ENCODE results near the gene WIZ.

Gene WIZ

GRCh38 chr19:15372470-15372869 is 77.3 kb downstream of the WIZ start:
- 0 out of 2 replicates have a peak, but pooled peaks cover 3% of the 10 kb centered on the region for H3K4me1 ChIP-seq (ENCODE audit: control insufficient read depth, insufficient read depth, low read length)

DNA sequence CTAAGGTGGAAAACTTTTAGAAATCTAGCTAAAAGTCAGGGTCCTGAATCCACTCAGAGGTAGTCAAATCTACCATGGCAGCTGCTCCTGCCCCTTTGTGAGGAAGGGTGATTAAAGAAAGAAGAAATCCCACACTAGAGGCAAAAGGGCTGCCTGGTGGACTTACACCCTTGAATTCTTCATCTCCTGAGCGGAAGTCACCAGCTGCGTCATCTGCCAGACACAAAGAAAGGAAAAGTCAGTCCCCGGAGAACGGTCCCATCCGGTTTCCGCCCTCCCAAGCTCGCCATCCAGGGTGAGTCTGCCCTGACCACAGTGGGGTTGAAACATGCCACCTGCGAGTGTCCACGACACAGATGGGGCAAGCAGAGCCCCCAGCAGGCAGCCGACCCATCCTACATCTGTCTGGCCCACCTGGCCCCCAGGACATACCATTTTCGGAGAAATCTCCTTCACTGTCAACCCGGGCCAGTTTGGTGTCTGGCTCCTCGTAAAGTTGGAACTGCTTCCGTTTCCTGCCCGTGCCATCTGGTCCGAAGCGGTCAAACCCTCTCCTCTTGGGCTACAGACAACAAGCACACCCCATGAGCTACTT is 77.9 kb downstream of the WIZ start:
- CTCF ChIA-PET = no interaction called here
- Histone ChIP-seq H3K4me1 (ENCODE audit: control insufficient read depth, insufficient read depth, low read length) (0 out of 2 replicates have a peak, but pooled peaks cover 3% of the 10 kb centered on the region), H3K27ac (ENCODE audit: extremely low read depth, low read depth, low read length) (no peak overlapping the region), H3K4me3 (ENCODE audit: low read depth, low read length) (no peak overlapping the region), H3K9me3 (ENCODE audit: control insufficient read depth, insufficient read depth, low read depth, low read length) (no peaks in the 10 kb centered on the region), H3K36me3 (ENCODE audit: control insufficient read depth in 2 of 2, insufficient read depth in 1 of 2, low read length in 2 of 2) (peaks cover 16 to 82% of the 10 kb centered on the region in 2 experiments)
- POLR2A ChIA-PET = interaction anchor here (1.4 kb wide), 1 partner anchor 8 kb away, joined by 4 read pairs; the partner anchor contains the start of gene AKAP8
- TF ChIP-seq, protein P1, sequence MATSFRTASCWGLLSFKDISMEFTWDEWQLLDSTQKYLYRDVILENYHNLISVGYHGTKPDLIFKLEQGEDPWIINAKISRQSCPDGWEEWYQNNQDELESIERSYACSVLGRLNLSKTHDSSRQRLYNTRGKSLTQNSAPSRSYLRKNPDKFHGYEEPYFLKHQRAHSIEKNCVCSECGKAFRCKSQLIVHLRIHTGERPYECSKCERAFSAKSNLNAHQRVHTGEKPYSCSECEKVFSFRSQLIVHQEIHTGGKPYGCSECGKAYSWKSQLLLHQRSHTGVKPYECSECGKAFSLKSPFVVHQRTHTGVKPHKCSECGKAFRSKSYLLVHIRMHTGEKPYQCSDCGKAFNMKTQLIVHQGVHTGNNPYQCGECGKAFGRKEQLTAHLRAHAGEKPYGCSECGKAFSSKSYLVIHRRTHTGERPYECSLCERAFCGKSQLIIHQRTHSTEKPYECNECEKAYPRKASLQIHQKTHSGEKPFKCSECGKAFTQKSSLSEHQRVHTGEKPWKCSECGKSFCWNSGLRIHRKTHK (tag by site-specific recombination; IDR thresholded peaks at IDR 0.05) = no peak
- TF ChIP-seq ZNF571 (tag by site-specific recombination; IDR thresholded peaks at IDR 0.05) = no peak
- TF ChIP-seq ZNF501 (tag by site-specific recombination; IDR thresholded peaks at IDR 0.05) = no peak
- no peak for TF ChIP-seq ZNF48 (tag by site-specific recombination; IDR thresholded peaks at IDR 0.05)
- no peak for TF ChIP-seq ZNF311 (tag by site-specific recombination; IDR thresholded peaks at IDR 0.05; ENCODE audit: borderline replicate concordance)
- TF ChIP-seq ZNF175 (tag by site-specific recombination; IDR thresholded peaks at IDR 0.05) = no peak
- no peak for TF ChIP-seq ZNF324 (tag by site-specific recombination; IDR thresholded peaks at IDR 0.05)
- TF ChIP-seq, protein P2, sequence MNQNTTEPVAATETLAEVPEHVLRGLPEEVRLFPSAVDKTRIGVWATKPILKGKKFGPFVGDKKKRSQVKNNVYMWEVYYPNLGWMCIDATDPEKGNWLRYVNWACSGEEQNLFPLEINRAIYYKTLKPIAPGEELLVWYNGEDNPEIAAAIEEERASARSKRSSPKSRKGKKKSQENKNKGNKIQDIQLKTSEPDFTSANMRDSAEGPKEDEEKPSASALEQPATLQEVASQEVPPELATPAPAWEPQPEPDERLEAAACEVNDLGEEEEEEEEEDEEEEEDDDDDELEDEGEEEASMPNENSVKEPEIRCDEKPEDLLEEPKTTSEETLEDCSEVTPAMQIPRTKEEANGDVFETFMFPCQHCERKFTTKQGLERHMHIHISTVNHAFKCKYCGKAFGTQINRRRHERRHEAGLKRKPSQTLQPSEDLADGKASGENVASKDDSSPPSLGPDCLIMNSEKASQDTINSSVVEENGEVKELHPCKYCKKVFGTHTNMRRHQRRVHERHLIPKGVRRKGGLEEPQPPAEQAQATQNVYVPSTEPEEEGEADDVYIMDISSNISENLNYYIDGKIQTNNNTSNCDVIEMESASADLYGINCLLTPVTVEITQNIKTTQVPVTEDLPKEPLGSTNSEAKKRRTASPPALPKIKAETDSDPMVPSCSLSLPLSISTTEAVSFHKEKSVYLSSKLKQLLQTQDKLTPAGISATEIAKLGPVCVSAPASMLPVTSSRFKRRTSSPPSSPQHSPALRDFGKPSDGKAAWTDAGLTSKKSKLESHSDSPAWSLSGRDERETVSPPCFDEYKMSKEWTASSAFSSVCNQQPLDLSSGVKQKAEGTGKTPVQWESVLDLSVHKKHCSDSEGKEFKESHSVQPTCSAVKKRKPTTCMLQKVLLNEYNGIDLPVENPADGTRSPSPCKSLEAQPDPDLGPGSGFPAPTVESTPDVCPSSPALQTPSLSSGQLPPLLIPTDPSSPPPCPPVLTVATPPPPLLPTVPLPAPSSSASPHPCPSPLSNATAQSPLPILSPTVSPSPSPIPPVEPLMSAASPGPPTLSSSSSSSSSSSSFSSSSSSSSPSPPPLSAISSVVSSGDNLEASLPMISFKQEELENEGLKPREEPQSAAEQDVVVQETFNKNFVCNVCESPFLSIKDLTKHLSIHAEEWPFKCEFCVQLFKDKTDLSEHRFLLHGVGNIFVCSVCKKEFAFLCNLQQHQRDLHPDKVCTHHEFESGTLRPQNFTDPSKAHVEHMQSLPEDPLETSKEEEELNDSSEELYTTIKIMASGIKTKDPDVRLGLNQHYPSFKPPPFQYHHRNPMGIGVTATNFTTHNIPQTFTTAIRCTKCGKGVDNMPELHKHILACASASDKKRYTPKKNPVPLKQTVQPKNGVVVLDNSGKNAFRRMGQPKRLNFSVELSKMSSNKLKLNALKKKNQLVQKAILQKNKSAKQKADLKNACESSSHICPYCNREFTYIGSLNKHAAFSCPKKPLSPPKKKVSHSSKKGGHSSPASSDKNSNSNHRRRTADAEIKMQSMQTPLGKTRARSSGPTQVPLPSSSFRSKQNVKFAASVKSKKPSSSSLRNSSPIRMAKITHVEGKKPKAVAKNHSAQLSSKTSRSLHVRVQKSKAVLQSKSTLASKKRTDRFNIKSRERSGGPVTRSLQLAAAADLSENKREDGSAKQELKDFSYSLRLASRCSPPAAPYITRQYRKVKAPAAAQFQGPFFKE (tag by site-specific recombination; IDR thresholded peaks at IDR 0.05; ENCODE audit: borderline replicate concordance) = no peak
- TF ChIP-seq ZNF214 (tag by site-specific recombination; IDR thresholded peaks at IDR 0.05; ENCODE audit: borderline replicate concordance) = no peak
- TF ChIP-seq, protein P3, sequence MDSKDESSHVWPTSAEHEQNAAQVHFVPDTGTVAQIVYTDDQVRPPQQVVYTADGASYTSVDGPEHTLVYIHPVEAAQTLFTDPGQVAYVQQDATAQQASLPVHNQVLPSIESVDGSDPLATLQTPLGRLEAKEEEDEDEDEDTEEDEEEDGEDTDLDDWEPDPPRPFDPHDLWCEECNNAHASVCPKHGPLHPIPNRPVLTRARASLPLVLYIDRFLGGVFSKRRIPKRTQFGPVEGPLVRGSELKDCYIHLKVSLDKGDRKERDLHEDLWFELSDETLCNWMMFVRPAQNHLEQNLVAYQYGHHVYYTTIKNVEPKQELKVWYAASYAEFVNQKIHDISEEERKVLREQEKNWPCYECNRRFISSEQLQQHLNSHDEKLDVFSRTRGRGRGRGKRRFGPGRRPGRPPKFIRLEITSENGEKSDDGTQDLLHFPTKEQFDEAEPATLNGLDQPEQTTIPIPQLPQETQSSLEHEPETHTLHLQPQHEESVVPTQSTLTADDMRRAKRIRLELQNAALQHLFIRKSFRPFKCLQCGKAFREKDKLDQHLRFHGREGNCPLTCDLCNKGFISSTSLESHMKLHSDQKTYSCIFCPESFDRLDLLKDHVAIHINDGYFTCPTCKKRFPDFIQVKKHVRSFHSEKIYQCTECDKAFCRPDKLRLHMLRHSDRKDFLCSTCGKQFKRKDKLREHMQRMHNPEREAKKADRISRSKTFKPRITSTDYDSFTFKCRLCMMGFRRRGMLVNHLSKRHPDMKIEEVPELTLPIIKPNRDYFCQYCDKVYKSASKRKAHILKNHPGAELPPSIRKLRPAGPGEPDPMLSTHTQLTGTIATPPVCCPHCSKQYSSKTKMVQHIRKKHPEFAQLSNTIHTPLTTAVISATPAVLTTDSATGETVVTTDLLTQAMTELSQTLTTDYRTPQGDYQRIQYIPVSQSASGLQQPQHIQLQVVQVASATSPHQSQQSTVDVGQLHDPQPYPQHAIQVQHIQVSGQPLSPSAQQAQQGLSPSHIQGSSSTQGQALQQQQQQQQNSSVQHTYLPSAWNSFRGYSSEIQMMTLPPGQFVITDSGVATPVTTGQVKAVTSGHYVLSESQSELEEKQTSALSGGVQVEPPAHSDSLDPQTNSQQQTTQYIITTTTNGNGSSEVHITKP (tag by site-specific recombination; IDR thresholded peaks at IDR 0.05) = no peak
- TF ChIP-seq, protein P4, sequence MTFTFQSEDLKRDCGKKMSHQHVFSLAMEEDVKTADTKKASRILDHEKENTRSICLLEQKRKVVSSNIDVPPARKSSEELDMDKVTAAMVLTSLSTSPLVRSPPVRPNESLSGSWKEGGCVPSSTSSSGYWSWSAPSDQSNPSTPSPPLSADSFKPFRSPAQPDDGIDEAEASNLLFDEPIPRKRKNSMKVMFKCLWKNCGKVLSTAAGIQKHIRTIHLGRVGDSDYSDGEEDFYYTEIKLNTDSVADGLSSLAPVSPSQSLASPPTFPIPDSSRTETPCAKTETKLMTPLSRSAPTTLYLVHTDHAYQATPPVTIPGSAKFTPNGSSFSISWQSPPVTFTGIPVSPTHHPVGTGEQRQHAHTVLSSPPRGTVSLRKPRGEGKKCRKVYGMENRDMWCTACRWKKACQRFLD (tag by site-specific recombination; IDR thresholded peaks at IDR 0.05) = no peak
- TF ChIP-seq ZNF677 (tag by site-specific recombination; IDR thresholded peaks at IDR 0.05) = no peak
- TF ChIP-seq, protein P5, sequence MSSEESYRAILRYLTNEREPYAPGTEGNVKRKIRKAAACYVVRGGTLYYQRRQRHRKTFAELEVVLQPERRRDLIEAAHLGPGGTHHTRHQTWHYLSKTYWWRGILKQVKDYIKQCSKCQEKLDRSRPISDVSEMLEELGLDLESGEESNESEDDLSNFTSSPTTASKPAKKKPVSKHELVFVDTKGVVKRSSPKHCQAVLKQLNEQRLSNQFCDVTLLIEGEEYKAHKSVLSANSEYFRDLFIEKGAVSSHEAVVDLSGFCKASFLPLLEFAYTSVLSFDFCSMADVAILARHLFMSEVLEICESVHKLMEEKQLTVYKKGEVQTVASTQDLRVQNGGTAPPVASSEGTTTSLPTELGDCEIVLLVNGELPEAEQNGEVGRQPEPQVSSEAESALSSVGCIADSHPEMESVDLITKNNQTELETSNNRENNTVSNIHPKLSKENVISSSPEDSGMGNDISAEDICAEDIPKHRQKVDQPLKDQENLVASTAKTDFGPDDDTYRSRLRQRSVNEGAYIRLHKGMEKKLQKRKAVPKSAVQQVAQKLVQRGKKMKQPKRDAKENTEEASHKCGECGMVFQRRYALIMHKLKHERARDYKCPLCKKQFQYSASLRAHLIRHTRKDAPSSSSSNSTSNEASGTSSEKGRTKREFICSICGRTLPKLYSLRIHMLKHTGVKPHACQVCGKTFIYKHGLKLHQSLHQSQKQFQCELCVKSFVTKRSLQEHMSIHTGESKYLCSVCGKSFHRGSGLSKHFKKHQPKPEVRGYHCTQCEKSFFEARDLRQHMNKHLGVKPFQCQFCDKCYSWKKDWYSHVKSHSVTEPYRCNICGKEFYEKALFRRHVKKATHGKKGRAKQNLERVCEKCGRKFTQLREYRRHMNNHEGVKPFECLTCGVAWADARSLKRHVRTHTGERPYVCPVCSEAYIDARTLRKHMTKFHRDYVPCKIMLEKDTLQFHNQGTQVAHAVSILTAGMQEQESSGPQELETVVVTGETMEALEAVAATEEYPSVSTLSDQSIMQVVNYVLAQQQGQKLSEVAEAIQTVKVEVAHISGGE (tag by site-specific recombination; conservative IDR thresholded peaks at IDR 0.05; ENCODE audit: low read depth) = no peak
- no peak for TF ChIP-seq ZNF366 (tag by site-specific recombination; conservative IDR thresholded peaks at IDR 0.05)

More at GRCh38 chr19:15372470-15372869, 77.3 kb downstream of the WIZ start:
- Histone ChIP-seq H3K9me3 (ENCODE audit: control insufficient read depth, insufficient read depth, low read depth, low read length) (no peaks in the 10 kb centered on the region), H3K27ac (ENCODE audit: extremely low read depth, low read depth, low read length) (no peak overlapping the region), H3K36me3 (ENCODE audit: control insufficient read depth in 2 of 2, insufficient read depth in 1 of 2, low read length in 2 of 2) (peaks cover 12 to 76% of the 10 kb centered on the region in 2 experiments), H3K4me3 (ENCODE audit: low read depth, low read length) (no peak overlapping the region)
- ChIA-PET CTCF (no interaction called here), POLR2A (interaction anchor here (0.6 kb wide), 1 partner anchor 15 kb away, joined by 3 read pairs; no protein-coding TSS in a partner anchor)
- no peak for TF ChIP-seq ZNF157 (tag by site-specific recombination; IDR thresholded peaks at IDR 0.05)
- TF ChIP-seq ZNF596 (tag by site-specific recombination; IDR thresholded peaks at IDR 0.05) = no peak
- no peak for TF ChIP-seq ZNF48 (tag by site-specific recombination; IDR thresholded peaks at IDR 0.05)

Measured in HEK293 (cell line).